ENCODE results near the gene ANKS6. TPM values are rescaled to one million over a fixed set of nuclear protein-coding genes. Genes with fewer than 3 reads are reported as not detected.

ANKS6 gene
- total and polyA plus RNA-seq, 9 of the 15 experiments (the other 6 are each of a cell fraction or from before 2014, with no cell fraction given), result 9.9 to 74.5 (median 36.9) TPM

DNA sequence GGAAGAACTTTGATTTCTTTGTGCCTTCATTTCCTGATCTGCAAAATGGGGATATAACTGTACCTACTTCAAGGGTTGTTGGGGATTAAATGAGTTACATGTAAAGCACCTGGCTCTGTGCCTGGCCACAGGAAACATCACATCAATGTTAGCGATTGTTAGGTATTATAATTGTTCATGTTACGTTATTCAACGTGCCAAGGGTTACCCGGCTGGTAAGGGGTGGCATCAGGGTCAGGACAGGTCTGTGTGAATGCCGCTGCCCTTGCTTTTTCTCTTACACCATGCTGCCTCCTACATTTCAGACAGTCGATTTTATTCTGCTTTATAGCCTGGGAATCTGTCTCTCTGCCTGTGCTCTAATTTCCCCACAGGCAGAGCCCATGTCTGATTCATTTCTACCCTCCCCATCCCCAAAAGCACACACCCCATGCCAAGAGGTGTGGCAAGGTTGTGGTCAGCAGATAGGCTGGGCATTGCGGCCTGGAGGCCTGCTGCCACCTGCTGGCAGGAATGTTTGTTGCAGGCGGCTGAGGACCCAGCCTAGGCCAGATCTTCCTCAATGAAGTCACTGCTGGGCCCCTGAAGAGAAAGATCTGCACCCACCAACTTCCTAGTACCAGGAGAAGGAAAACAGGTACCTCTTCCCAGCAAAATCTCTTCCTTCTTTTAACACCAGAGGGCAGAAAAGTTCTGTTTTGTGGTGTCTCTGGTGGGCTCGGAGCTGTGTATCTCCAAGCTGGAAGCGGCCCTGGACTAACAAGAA is 5.3 kb downstream of the ANKS6 start (continued):
- TF ChIP-seq, protein P1, sequence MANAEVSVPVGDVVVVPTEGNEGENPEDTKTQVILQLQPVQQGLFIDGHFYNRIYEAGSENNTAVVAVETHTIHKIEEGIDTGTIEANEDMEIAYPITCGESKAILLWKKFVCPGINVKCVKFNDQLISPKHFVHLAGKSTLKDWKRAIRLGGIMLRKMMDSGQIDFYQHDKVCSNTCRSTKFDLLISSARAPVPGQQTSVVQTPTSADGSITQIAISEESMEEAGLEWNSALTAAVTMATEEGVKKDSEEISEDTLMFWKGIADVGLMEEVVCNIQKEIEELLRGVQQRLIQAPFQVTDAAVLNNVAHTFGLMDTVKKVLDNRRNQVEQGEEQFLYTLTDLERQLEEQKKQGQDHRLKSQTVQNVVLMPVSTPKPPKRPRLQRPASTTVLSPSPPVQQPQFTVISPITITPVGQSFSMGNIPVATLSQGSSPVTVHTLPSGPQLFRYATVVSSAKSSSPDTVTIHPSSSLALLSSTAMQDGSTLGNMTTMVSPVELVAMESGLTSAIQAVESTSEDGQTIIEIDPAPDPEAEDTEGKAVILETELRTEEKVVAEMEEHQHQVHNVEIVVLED (CRISPR knock-in tag; IDR thresholded peaks at IDR 0.05), result no peak
- no peak for TF ChIP-seq ZNF324 (CRISPR knock-in tag; IDR thresholded peaks at IDR 0.05)
- TF ChIP-seq FOXJ3 (CRISPR knock-in tag; IDR thresholded peaks at IDR 0.05), result no peak
- 0 out of 2 replicates have a peak, but pooled peaks have one; percentile 31 for TF ChIP-seq TCF3 (CRISPR knock-in tag; IDR thresholded peaks at IDR 0.05)
- no peak for TF ChIP-seq SIN3A (IDR thresholded peaks at IDR 0.05; ENCODE audit: borderline replicate concordance in 2 of 2, control insufficient read depth in 1 of 2, low read depth in 2 of 2, low read length in 2 of 2)
- TF ChIP-seq, protein P2, sequence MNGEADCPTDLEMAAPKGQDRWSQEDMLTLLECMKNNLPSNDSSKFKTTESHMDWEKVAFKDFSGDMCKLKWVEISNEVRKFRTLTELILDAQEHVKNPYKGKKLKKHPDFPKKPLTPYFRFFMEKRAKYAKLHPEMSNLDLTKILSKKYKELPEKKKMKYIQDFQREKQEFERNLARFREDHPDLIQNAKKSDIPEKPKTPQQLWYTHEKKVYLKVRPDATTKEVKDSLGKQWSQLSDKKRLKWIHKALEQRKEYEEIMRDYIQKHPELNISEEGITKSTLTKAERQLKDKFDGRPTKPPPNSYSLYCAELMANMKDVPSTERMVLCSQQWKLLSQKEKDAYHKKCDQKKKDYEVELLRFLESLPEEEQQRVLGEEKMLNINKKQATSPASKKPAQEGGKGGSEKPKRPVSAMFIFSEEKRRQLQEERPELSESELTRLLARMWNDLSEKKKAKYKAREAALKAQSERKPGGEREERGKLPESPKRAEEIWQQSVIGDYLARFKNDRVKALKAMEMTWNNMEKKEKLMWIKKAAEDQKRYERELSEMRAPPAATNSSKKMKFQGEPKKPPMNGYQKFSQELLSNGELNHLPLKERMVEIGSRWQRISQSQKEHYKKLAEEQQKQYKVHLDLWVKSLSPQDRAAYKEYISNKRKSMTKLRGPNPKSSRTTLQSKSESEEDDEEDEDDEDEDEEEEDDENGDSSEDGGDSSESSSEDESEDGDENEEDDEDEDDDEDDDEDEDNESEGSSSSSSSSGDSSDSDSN (IDR thresholded peaks at IDR 0.05; ENCODE audit: borderline replicate concordance in 1 of 2, low read depth in 2 of 2, low read length in 2 of 2), result no peak
- TF ChIP-seq, protein P3, sequence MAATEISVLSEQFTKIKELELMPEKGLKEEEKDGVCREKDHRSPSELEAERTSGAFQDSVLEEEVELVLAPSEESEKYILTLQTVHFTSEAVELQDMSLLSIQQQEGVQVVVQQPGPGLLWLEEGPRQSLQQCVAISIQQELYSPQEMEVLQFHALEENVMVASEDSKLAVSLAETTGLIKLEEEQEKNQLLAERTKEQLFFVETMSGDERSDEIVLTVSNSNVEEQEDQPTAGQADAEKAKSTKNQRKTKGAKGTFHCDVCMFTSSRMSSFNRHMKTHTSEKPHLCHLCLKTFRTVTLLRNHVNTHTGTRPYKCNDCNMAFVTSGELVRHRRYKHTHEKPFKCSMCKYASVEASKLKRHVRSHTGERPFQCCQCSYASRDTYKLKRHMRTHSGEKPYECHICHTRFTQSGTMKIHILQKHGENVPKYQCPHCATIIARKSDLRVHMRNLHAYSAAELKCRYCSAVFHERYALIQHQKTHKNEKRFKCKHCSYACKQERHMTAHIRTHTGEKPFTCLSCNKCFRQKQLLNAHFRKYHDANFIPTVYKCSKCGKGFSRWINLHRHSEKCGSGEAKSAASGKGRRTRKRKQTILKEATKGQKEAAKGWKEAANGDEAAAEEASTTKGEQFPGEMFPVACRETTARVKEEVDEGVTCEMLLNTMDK (IDR thresholded peaks at IDR 0.05; ENCODE audit: borderline replicate concordance, insufficient read depth, low read depth, low read length, poor library complexity, severe bottlenecking), result peak; percentile 86
- TF ChIP-seq BHLHE40 (IDR thresholded peaks at IDR 0.05; ENCODE audit: low read length), result peak; percentile 40; the same call in 1 of the 2 replicates
- no peak for TF ChIP-seq MXI1 (IDR thresholded peaks at IDR 0.05; ENCODE audit: low read depth, low read length)
- TF ChIP-seq ETV5 (CRISPR knock-in tag; IDR thresholded peaks at IDR 0.05; ENCODE audit: low read depth), result peak; percentile 59; the same call in 1 of the 2 replicates
- TF ChIP-seq, protein P4, sequence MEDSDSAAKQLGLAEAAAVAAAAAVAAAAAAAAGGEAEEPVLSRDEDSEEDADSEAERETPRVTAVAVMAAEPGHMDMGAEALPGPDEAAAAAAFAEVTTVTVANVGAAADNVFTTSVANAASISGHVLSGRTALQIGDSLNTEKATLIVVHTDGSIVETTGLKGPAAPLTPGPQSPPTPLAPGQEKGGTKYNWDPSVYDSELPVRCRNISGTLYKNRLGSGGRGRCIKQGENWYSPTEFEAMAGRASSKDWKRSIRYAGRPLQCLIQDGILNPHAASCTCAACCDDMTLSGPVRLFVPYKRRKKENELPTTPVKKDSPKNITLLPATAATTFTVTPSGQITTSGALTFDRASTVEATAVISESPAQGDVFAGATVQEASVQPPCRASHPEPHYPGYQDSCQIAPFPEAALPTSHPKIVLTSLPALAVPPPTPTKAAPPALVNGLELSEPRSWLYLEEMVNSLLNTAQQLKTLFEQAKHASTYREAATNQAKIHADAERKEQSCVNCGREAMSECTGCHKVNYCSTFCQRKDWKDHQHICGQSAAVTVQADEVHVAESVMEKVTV (CRISPR knock-in tag; IDR thresholded peaks at IDR 0.05), result 0 out of 2 replicates have a peak, but pooled peaks have one; percentile 25
- TF ChIP-seq, protein P5, sequence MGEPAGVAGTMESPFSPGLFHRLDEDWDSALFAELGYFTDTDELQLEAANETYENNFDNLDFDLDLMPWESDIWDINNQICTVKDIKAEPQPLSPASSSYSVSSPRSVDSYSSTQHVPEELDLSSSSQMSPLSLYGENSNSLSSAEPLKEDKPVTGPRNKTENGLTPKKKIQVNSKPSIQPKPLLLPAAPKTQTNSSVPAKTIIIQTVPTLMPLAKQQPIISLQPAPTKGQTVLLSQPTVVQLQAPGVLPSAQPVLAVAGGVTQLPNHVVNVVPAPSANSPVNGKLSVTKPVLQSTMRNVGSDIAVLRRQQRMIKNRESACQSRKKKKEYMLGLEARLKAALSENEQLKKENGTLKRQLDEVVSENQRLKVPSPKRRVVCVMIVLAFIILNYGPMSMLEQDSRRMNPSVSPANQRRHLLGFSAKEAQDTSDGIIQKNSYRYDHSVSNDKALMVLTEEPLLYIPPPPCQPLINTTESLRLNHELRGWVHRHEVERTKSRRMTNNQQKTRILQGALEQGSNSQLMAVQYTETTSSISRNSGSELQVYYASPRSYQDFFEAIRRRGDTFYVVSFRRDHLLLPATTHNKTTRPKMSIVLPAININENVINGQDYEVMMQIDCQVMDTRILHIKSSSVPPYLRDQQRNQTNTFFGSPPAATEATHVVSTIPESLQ (CRISPR knock-in tag; IDR thresholded peaks at IDR 0.05), result 0 out of 2 replicates have a peak, but pooled peaks have one; percentile 41
- TF ChIP-seq ATF1 (CRISPR knock-in tag; IDR thresholded peaks at IDR 0.05), result no peak
- TF ChIP-seq ATF1 (tag; IDR thresholded peaks at IDR 0.05), result 0 out of 2 replicates have a peak, but pooled peaks have one; percentile 19
- 0 out of 2 replicates have a peak, but pooled peaks have one; percentile 53 for TF ChIP-seq KLF13 (tag; IDR thresholded peaks at IDR 0.05; ENCODE audit: borderline replicate concordance, low read depth)

All from K562 (cell line).